H9 (cell line): ENCODE data around the gene SNAI1. TPM values are rescaled to one million over a fixed set of nuclear protein-coding genes. Genes with fewer than 3 reads are reported as not detected.

Experiments used
- DNase-seq: peaks from one replicate; pipeline ENCODE4 v3.0.0-alpha.2; 2017
- H2AFZ ChIP-seq: one replicate; pipeline ENCODE4 v1.6.1; 2013; ENCODE audit warnings: mild to moderate bottlenecking, low read length, control low read depth, moderate library complexity
- H2AK5ac ChIP-seq: 2 replicates; pipeline ENCODE4 v1.6.1; 2013; ENCODE audit warnings: low read length, control low read depth, mixed read lengths; ENCODE audit not compliant: insufficient read length
- H2BK120ac ChIP-seq: one replicate; pipeline ENCODE4 v1.6.1; 2013; ENCODE audit warnings: low read depth, mild to moderate bottlenecking, low read length, control low read depth, inconsistent platforms; ENCODE audit not compliant: poor library complexity, severe bottlenecking
- H2BK12ac ChIP-seq: 2 replicates; pipeline ENCODE4 v1.6.1; 2013; ENCODE audit warnings: low read length, control low read depth, mixed read lengths, low read depth; ENCODE audit not compliant: insufficient read length
- H2BK15ac ChIP-seq: 2 replicates; pipeline ENCODE4 v1.6.1; 2013; ENCODE audit warnings: low read depth, low read length, control low read depth
- H2BK20ac ChIP-seq: one replicate; pipeline ENCODE4 v1.6.1; 2013; ENCODE audit warnings: low read depth, mild to moderate bottlenecking, low read length, control low read depth, inconsistent platforms; ENCODE audit not compliant: poor library complexity, severe bottlenecking
- H2BK5ac ChIP-seq: 2 replicates; pipeline ENCODE4 v1.6.1; 2013; ENCODE audit warnings: low read length, control low read depth, mixed read lengths; ENCODE audit not compliant: insufficient read length
- H3K14ac ChIP-seq: 2 replicates; pipeline ENCODE4 v1.6.1; 2013; ENCODE audit warnings: low read length, control low read depth; ENCODE audit not compliant: insufficient read depth
- H3K18ac ChIP-seq: 2 replicates; pipeline ENCODE4 v1.6.1; 2013; ENCODE audit warnings: low read depth, mild to moderate bottlenecking, mixed read lengths, low read length, control low read depth; ENCODE audit not compliant: insufficient read length
- H3K23ac ChIP-seq: 2 replicates; pipeline ENCODE4 v1.6.1; 2013; ENCODE audit warnings: low read length, control low read depth, mixed read lengths, low read depth; ENCODE audit not compliant: insufficient read length
- H3K23me2 ChIP-seq: 2 replicates; pipeline ENCODE4 v1.6.1; 2013; ENCODE audit warnings: low read depth, mild to moderate bottlenecking, mixed read lengths, low read length, control low read depth; ENCODE audit not compliant: insufficient read length, poor library complexity, severe bottlenecking
- H3K27ac ChIP-seq: 2 replicates; pipeline ENCODE4 v1.5.1; 2013; ENCODE audit warnings: low read length, control low read depth, mixed read lengths, low read depth; ENCODE audit not compliant: insufficient read length
- H3K27me3 ChIP-seq: 2 replicates; pipeline ENCODE4 v1.6.1; 2013; ENCODE audit warnings: low read length, control low read depth, inconsistent platforms; ENCODE audit not compliant: insufficient read depth
- H3K4ac ChIP-seq: 2 replicates; pipeline ENCODE4 v1.6.1; 2013; ENCODE audit warnings: low read depth, mild to moderate bottlenecking, control low read depth, inconsistent platforms, low read length, moderate library complexity
- H3K4me1 ChIP-seq: 2 replicates; pipeline ENCODE4 v1.6.1; 2013; ENCODE audit warnings: low read length, control low read depth, inconsistent platforms; ENCODE audit not compliant: insufficient read depth
- H3K4me2 ChIP-seq: 2 replicates; pipeline ENCODE4 v1.6.1; 2013; ENCODE audit warnings: low read length, control low read depth, mixed read lengths; ENCODE audit not compliant: insufficient read length, insufficient read depth
- H3K56ac ChIP-seq: 2 replicates; pipeline ENCODE4 v1.6.1; 2013; ENCODE audit warnings: low read depth, mild to moderate bottlenecking, mixed read lengths, low read length, control low read depth; ENCODE audit not compliant: insufficient read length
- H3K79me1 ChIP-seq: 2 replicates; pipeline ENCODE4 v1.6.1; 2013; ENCODE audit warnings: low read depth, mild to moderate bottlenecking, moderate library complexity, low read length, control low read depth, inconsistent platforms; ENCODE audit not compliant: insufficient read depth, poor library complexity, severe bottlenecking
- H3K79me2 ChIP-seq: 2 replicates; pipeline ENCODE4 v1.6.1; 2013; ENCODE audit warnings: low read length, control low read depth, inconsistent platforms; ENCODE audit not compliant: insufficient read depth
- H3K9ac ChIP-seq: 2 replicates; pipeline ENCODE4 v1.6.1; 2013; ENCODE audit warnings: low read length, control low read depth, mixed read lengths; ENCODE audit not compliant: insufficient read length; ENCODE audit errors: extremely low read depth
- H3K9me3 ChIP-seq: one replicate; pipeline ENCODE4 v1.6.1; 2013; ENCODE audit warnings: low read depth, low read length, inconsistent platforms; ENCODE audit not compliant: control insufficient read depth
- H3T11ph ChIP-seq: one replicate; pipeline ENCODE4 v1.6.1; 2013; ENCODE audit warnings: mild to moderate bottlenecking, low read length, control low read depth, inconsistent platforms
- H4K20me1 ChIP-seq: one replicate; pipeline ENCODE4 v1.6.1; 2013; ENCODE audit not compliant: control insufficient read depth, insufficient read length, insufficient read depth
- H4K5ac ChIP-seq: 2 replicates; pipeline ENCODE4 v1.6.1; 2013; ENCODE audit warnings: low read depth, mild to moderate bottlenecking, mixed read lengths, low read length, control low read depth; ENCODE audit not compliant: insufficient read length
- H4K8ac ChIP-seq: replicated peaks from 2 replicates; pipeline ENCODE4 v1.6.1; 2013; ENCODE audit warnings: low read length, control low read depth, mixed read lengths, low read depth; ENCODE audit not compliant: insufficient read length
- H4K91ac ChIP-seq: 2 replicates; pipeline ENCODE4 v1.6.1; 2013; ENCODE audit warnings: low read depth, mild to moderate bottlenecking, moderate library complexity, mixed read lengths, low read length, control low read depth; ENCODE audit not compliant: insufficient read length
- H3K27ac Mint-ChIP-seq, 3 experiments: 2 replicates in 2 of 3; 3 replicates in 1 of 3; pipeline ENCODE4 v1.8.0; 2020 to 2021; ENCODE audit warnings: mixed read lengths in 3 of 3, mild to moderate bottlenecking in 1 of 3, moderate library complexity in 1 of 3
- H3K27me3 Mint-ChIP-seq: 2 replicates; pipeline ENCODE4 v1.8.0; 2021; ENCODE audit warnings: low read depth, mild to moderate bottlenecking, moderate library complexity, mixed read lengths
- H3K36me3 Mint-ChIP-seq, 3 experiments: 2 replicates in 2 of 3; 3 replicates in 1 of 3; pipeline ENCODE4 v1.8.0; 2020 to 2021; ENCODE audit warnings: low read depth in 3 of 3, mixed read lengths in 3 of 3; ENCODE audit not compliant: insufficient read depth in 1 of 3
- H3K4me1 Mint-ChIP-seq, 2 experiments: 2 replicates each; pipeline ENCODE4 v1.8.0; 2020; ENCODE audit warnings: mixed read lengths in 2 of 2
- H3K4me3 Mint-ChIP-seq, 2 experiments: 2 replicates in 1 of 2; 3 replicates in 1 of 2; pipeline ENCODE4 v1.8.0; 2020 to 2021; ENCODE audit warnings: mild to moderate bottlenecking in 2 of 2, mixed read lengths in 2 of 2, moderate library complexity in 1 of 2
- H3K9me3 Mint-ChIP-seq, 2 experiments: 2 replicates in 1 of 2; 3 replicates in 1 of 2; pipeline ENCODE4 v1.8.0; 2020; ENCODE audit warnings: mild to moderate bottlenecking in 2 of 2, mixed read lengths in 2 of 2, moderate library complexity in 1 of 2
- CTCF ChIP-seq: fragments of 200-600 bp; sonication (generic); conservative IDR thresholded peaks from 3 replicates; pipeline ENCODE4 v1.8.0; 2021; ENCODE audit warnings: antibody characterized with exemption, mild to moderate bottlenecking
- WGBS: extraction: QIAGEN DNeasy Blood & Tissue Kit; methylation state at CpG from one replicate; pipeline ENCODE4 v1.1.7; 2013; ENCODE audit warnings: missing lambda C conversion rate, low lambda C conversion rate, mixed read lengths; ENCODE audit not compliant: insufficient read length; ENCODE audit errors: extremely low coverage; 5-methylcytosine and 5-hydroxymethylcytosine counted together
- total RNA-seq: library from RNA; stranded (reverse); gene quantifications from 2 replicates; pipeline ENCODE4 v1.2.1, GENCODE V29; 2021

SNAI1 gene
- total RNA-seq, 1 experiment from 2014 or later: 7.0 TPM

- H3K9ac ChIP-seq: no peak overlapping the region
Observed at GRCh38 chr20:50022676-50023075, 39.9 kb downstream of the SNAI1 start.

More at GRCh38 chr20:50022676-50023075, 39.9 kb downstream of the SNAI1 start:
- H4K8ac ChIP-seq: no peak overlapping the region
- H2BK5ac ChIP-seq: no peak overlapping the region
- H3K56ac ChIP-seq: no peak overlapping the region
- DNase-seq: no peak
- no peak overlapping the region for H3K18ac ChIP-seq
- Mint-ChIP-seq H3K4me1 (no peaks in the 10 kb centered on the region; a peak in 1 of 4 replicates), H3K27me3 (peaks cover 8% of the 10 kb centered on the region), H3K36me3 (no peaks in the 10 kb centered on the region; a peak in 1 of 7 replicates), H3K4me3 (no peak overlapping the region), H3K27ac (no peak overlapping the region; a peak in 1 of 7 replicates), H3K9me3 (no peaks in the 10 kb centered on the region)
- no peak overlapping the region for H3T11ph ChIP-seq
- H2BK20ac ChIP-seq: no peak overlapping the region
- no peak overlapping the region for H3K23ac ChIP-seq
- H2BK15ac ChIP-seq: no peak overlapping the region
- H3K27me3 ChIP-seq: no peaks in the 10 kb centered on the region
- H4K20me1 ChIP-seq: no peaks in the 10 kb centered on the region
- no peak overlapping the region for H2AK5ac ChIP-seq
- no peak overlapping the region for H3K27ac ChIP-seq
- H3K4me1 ChIP-seq: no peaks in the 10 kb centered on the region
- no peak overlapping the region for H3K14ac ChIP-seq
- H3K4ac ChIP-seq: no peak overlapping the region
- no peak overlapping the region for H3K4me2 ChIP-seq
- no peak overlapping the region for H2AFZ ChIP-seq
- H4K5ac ChIP-seq: no peak overlapping the region
- no peak overlapping the region for H4K91ac ChIP-seq
- no peaks in the 10 kb centered on the region for H3K79me2 ChIP-seq
- H3K9me3 ChIP-seq: no peaks in the 10 kb centered on the region
- TF ChIP-seq CTCF: no peak
- H2BK12ac ChIP-seq: no peak overlapping the region
- no peaks in the 10 kb centered on the region for H3K79me1 ChIP-seq
- no CpG with 5 or more reads among the region's 6 CpGs for WGBS
- peaks cover 3% of the 10 kb centered on the region for H3K23me2 ChIP-seq
- H2BK120ac ChIP-seq: no peak overlapping the region
